ENCODE measurements around the gene DISC1.

DNA sequence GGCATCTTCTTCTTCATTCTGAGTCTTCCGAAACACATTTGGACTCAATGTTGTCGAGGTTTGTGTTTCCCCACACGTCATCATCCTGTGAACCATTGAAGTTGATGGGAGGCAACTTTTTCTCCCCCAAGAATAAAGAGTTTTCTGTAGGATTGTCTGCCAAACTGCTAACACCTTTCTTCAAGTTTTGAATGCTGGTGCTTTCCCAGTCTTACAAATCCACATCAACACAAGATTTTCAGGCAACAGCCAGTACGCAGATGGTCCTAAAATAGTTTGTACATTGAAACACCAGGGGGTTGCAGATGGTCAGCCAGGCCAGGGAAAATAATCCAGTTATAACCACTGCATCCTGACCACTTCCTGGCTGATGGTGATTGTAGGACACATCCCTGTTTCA lies 187.9 kb downstream of the DISC1 start:
- TF ChIP-seq EZH2 (IDR thresholded peaks at IDR 0.05; ENCODE audit: insufficient read depth, poor library complexity, severe bottlenecking) (no peak), EZH2phosphoT487 (IDR thresholded peaks at IDR 0.05; ENCODE audit: insufficient read depth, low read depth) (no peak)

All from GM23248 (cell line).